ENCODE data around the gene PROSER3. TPM values are rescaled to one million over a fixed set of nuclear protein-coding genes. Genes with fewer than 3 reads are reported as not detected.

The PROSER3 gene
- total and polyA plus RNA-seq, 2 of the 13 experiments (the other 11 are each of a cell fraction or from before 2014, with no cell fraction given), result 5.1 to 5.7 TPM

GRCh38 chr19:35742121-35742724, 15.8 kb upstream of the PROSER3 start, which contains the start of gene IGFLR1:
TSS of gene IGFLR1 (minus strand) at chr19:35742452. CDS start at chr19:35741180, 1,272 bp downstream.
- peak within 1 kb of the TSS in 2 of 3 experiments; percentile 50 to 84; a peak in 4 of 6 replicates for H3K4me3 ChIP-seq (replicated peaks in 1 of 3; ENCODE audit: insufficient read depth in 1 of 3, low read depth in 2 of 3, low read length in 3 of 3)
- in situ Hi-C loops (cut with HindIII; ENCODE audit: extremely low pct_ligation_motif_present, low pct_unique_long_range_greater_than_20kb), result no loop called here
- peaks cover 9% of the 10 kb centered on the region for H3K79me2 ChIP-seq (ENCODE audit: insufficient read depth, low read length)
- intact Hi-C loops (cut with micrococcal nuclease; ENCODE audit: unreplicated experiment), result loop anchor here (10.0 kb wide), 1 partner anchor 47 kb away; no protein-coding TSS in a partner anchor
- H4K20me1 ChIP-seq (ENCODE audit: insufficient read depth, low read length), result no peaks in the 10 kb centered on the region
- ChIA-PET CTCF (ENCODE audit: low intra/inter-chr PET ratio, low total read pairs) (no interaction called here), POLR2A (no interaction called here)
- 98% methylated on average over 7 of the region's 9 CpGs for WGBS (ENCODE audit: low lambda C conversion rate)
- no peak within 1 kb of the TSS for H2AFZ ChIP-seq (ENCODE audit: low read length)
- ATAC-seq (no peak), DNase-seq (ENCODE audit: low spot score) (no peak), FAIRE-seq (no peak)
- no TSS peak for BruUV-seq (replicated peaks)
- peaks cover 8 to 19% of the 10 kb centered on the region in 2 experiments; a peak in 4 of 5 replicates for H3K36me3 ChIP-seq (replicated peaks in 1 of 2; ENCODE audit: control insufficient read depth in 1 of 2, insufficient read depth in 2 of 2, low read length in 2 of 2)
- H3K4me1 ChIP-seq (ENCODE audit: insufficient read depth, low read length), result peaks cover 40% of the 10 kb centered on the region
- H3K27ac ChIP-seq (ENCODE audit: extremely low read length, insufficient read depth, low read length), result peak within 1 kb of the TSS; percentile 89
- TF ChIP-seq POLR2G (IDR thresholded peaks at IDR 0.05; ENCODE audit: low read depth, low read length) (no peak), SKIL (CRISPR knock-in tag; IDR thresholded peaks at IDR 0.05; ENCODE audit: borderline replicate concordance) (no peak), ZNF496 (CRISPR knock-in tag; IDR thresholded peaks at IDR 0.05; ENCODE audit: insufficient replicate concordance) (no peak), CEBPG (CRISPR knock-in tag; IDR thresholded peaks at IDR 0.05) (no peak), MED13 (CRISPR knock-in tag; IDR thresholded peaks at IDR 0.05) (no peak), ZNF614 (CRISPR knock-in tag; IDR thresholded peaks at IDR 0.05; ENCODE audit: borderline replicate concordance) (no peak), REL (CRISPR knock-in tag; conservative IDR thresholded peaks at IDR 0.05) (no peak), CENPX (CRISPR knock-in tag; IDR thresholded peaks at IDR 0.05) (no peak), NCOA5 (CRISPR knock-in tag; IDR thresholded peaks at IDR 0.05) (no peak), ZNF30 (CRISPR knock-in tag; IDR thresholded peaks at IDR 0.05) (no peak), JUNB (CRISPR knock-in tag; IDR thresholded peaks at IDR 0.05; ENCODE audit: borderline replicate concordance) (no peak), ZNF44 (CRISPR knock-in tag; IDR thresholded peaks at IDR 0.05) (no peak), ZNF777 (CRISPR knock-in tag; IDR thresholded peaks at IDR 0.05) (no peak), MIER2 (CRISPR knock-in tag; IDR thresholded peaks at IDR 0.05) (no peak), NBN (conservative IDR thresholded peaks at IDR 0.05) (no peak), ZNF33B (CRISPR knock-in tag; IDR thresholded peaks at IDR 0.05) (no peak), HDAC6 (IDR thresholded peaks at IDR 0.05; ENCODE audit: low read depth, low read length) (no peak), KLF15 (CRISPR knock-in tag; IDR thresholded peaks at IDR 0.05; ENCODE audit: borderline replicate concordance) (no peak)
- TF ChIP-seq, protein P1, sequence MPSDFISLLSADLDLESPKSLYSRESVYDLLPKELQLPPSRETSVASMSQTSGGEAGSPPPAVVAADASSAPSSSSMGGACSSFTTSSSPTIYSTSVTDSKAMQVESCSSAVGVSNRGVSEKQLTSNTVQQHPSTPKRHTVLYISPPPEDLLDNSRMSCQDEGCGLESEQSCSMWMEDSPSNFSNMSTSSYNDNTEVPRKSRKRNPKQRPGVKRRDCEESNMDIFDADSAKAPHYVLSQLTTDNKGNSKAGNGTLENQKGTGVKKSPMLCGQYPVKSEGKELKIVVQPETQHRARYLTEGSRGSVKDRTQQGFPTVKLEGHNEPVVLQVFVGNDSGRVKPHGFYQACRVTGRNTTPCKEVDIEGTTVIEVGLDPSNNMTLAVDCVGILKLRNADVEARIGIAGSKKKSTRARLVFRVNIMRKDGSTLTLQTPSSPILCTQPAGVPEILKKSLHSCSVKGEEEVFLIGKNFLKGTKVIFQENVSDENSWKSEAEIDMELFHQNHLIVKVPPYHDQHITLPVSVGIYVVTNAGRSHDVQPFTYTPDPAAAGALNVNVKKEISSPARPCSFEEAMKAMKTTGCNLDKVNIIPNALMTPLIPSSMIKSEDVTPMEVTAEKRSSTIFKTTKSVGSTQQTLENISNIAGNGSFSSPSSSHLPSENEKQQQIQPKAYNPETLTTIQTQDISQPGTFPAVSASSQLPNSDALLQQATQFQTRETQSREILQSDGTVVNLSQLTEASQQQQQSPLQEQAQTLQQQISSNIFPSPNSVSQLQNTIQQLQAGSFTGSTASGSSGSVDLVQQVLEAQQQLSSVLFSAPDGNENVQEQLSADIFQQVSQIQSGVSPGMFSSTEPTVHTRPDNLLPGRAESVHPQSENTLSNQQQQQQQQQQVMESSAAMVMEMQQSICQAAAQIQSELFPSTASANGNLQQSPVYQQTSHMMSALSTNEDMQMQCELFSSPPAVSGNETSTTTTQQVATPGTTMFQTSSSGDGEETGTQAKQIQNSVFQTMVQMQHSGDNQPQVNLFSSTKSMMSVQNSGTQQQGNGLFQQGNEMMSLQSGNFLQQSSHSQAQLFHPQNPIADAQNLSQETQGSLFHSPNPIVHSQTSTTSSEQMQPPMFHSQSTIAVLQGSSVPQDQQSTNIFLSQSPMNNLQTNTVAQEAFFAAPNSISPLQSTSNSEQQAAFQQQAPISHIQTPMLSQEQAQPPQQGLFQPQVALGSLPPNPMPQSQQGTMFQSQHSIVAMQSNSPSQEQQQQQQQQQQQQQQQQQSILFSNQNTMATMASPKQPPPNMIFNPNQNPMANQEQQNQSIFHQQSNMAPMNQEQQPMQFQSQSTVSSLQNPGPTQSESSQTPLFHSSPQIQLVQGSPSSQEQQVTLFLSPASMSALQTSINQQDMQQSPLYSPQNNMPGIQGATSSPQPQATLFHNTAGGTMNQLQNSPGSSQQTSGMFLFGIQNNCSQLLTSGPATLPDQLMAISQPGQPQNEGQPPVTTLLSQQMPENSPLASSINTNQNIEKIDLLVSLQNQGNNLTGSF (CRISPR knock-in tag; IDR thresholded peaks at IDR 0.05), result no peak
- peak within 1 kb of the TSS; percentile 77 for H3K9ac ChIP-seq (ENCODE audit: insufficient read depth, low read depth, low read length)
- H3K9me3 ChIP-seq (ENCODE audit: low read length), result no peaks in the 10 kb centered on the region
- H3K27me3 ChIP-seq (ENCODE audit: control insufficient read depth in 1 of 2, insufficient read depth in 2 of 2, low read length in 2 of 2), result no peaks in the 10 kb centered on the region; a peak in 1 of 5 replicates
- peak within 1 kb of the TSS; percentile 94; the same call in 1 of the 2 replicates for H3K4me2 ChIP-seq (ENCODE audit: low read depth, low read length)

Data from HepG2 (cell line).